H9 (cell line): ENCODE data around the gene TMC8. TPM values are rescaled to one million over a fixed set of nuclear protein-coding genes. Genes with fewer than 3 reads are reported as not detected.

Experiments
- DNase-seq: peaks from one replicate; pipeline ENCODE4 v3.0.0-alpha.2; 2017
- H2AFZ ChIP-seq: one replicate; pipeline ENCODE4 v1.6.1; 2013; ENCODE audit warnings: mild to moderate bottlenecking, low read length, control low read depth, moderate library complexity
- H2AK5ac ChIP-seq: 2 replicates; pipeline ENCODE4 v1.6.1; 2013; ENCODE audit warnings: low read length, control low read depth, mixed read lengths; ENCODE audit not compliant: insufficient read length
- H2BK120ac ChIP-seq: one replicate; pipeline ENCODE4 v1.6.1; 2013; ENCODE audit warnings: low read depth, mild to moderate bottlenecking, low read length, control low read depth, inconsistent platforms; ENCODE audit not compliant: poor library complexity, severe bottlenecking
- H2BK12ac ChIP-seq: 2 replicates; pipeline ENCODE4 v1.6.1; 2013; ENCODE audit warnings: low read length, control low read depth, mixed read lengths, low read depth; ENCODE audit not compliant: insufficient read length
- H2BK15ac ChIP-seq: 2 replicates; pipeline ENCODE4 v1.6.1; 2013; ENCODE audit warnings: low read depth, low read length, control low read depth
- H2BK20ac ChIP-seq: one replicate; pipeline ENCODE4 v1.6.1; 2013; ENCODE audit warnings: low read depth, mild to moderate bottlenecking, low read length, control low read depth, inconsistent platforms; ENCODE audit not compliant: poor library complexity, severe bottlenecking
- H2BK5ac ChIP-seq: 2 replicates; pipeline ENCODE4 v1.6.1; 2013; ENCODE audit warnings: low read length, control low read depth, mixed read lengths; ENCODE audit not compliant: insufficient read length
- H3K14ac ChIP-seq: 2 replicates; pipeline ENCODE4 v1.6.1; 2013; ENCODE audit warnings: low read length, control low read depth; ENCODE audit not compliant: insufficient read depth
- H3K18ac ChIP-seq: 2 replicates; pipeline ENCODE4 v1.6.1; 2013; ENCODE audit warnings: low read depth, mild to moderate bottlenecking, mixed read lengths, low read length, control low read depth; ENCODE audit not compliant: insufficient read length
- H3K23ac ChIP-seq: 2 replicates; pipeline ENCODE4 v1.6.1; 2013; ENCODE audit warnings: low read length, control low read depth, mixed read lengths, low read depth; ENCODE audit not compliant: insufficient read length
- H3K23me2 ChIP-seq: 2 replicates; pipeline ENCODE4 v1.6.1; 2013; ENCODE audit warnings: low read depth, mild to moderate bottlenecking, mixed read lengths, low read length, control low read depth; ENCODE audit not compliant: insufficient read length, poor library complexity, severe bottlenecking
- H3K27ac ChIP-seq: 2 replicates; pipeline ENCODE4 v1.5.1; 2013; ENCODE audit warnings: low read length, control low read depth, mixed read lengths, low read depth; ENCODE audit not compliant: insufficient read length
- H3K27me3 ChIP-seq: 2 replicates; pipeline ENCODE4 v1.6.1; 2013; ENCODE audit warnings: low read length, control low read depth, inconsistent platforms; ENCODE audit not compliant: insufficient read depth
- H3K4ac ChIP-seq: 2 replicates; pipeline ENCODE4 v1.6.1; 2013; ENCODE audit warnings: low read depth, mild to moderate bottlenecking, control low read depth, inconsistent platforms, low read length, moderate library complexity
- H3K4me1 ChIP-seq: 2 replicates; pipeline ENCODE4 v1.6.1; 2013; ENCODE audit warnings: low read length, control low read depth, inconsistent platforms; ENCODE audit not compliant: insufficient read depth
- H3K4me2 ChIP-seq: 2 replicates; pipeline ENCODE4 v1.6.1; 2013; ENCODE audit warnings: low read length, control low read depth, mixed read lengths; ENCODE audit not compliant: insufficient read length, insufficient read depth
- H3K56ac ChIP-seq: 2 replicates; pipeline ENCODE4 v1.6.1; 2013; ENCODE audit warnings: low read depth, mild to moderate bottlenecking, mixed read lengths, low read length, control low read depth; ENCODE audit not compliant: insufficient read length
- H3K79me1 ChIP-seq: 2 replicates; pipeline ENCODE4 v1.6.1; 2013; ENCODE audit warnings: low read depth, mild to moderate bottlenecking, moderate library complexity, low read length, control low read depth, inconsistent platforms; ENCODE audit not compliant: insufficient read depth, poor library complexity, severe bottlenecking
- H3K79me2 ChIP-seq: 2 replicates; pipeline ENCODE4 v1.6.1; 2013; ENCODE audit warnings: low read length, control low read depth, inconsistent platforms; ENCODE audit not compliant: insufficient read depth
- H3K9ac ChIP-seq: 2 replicates; pipeline ENCODE4 v1.6.1; 2013; ENCODE audit warnings: low read length, control low read depth, mixed read lengths; ENCODE audit not compliant: insufficient read length; ENCODE audit errors: extremely low read depth
- H3K9me3 ChIP-seq: one replicate; pipeline ENCODE4 v1.6.1; 2013; ENCODE audit warnings: low read depth, low read length, inconsistent platforms; ENCODE audit not compliant: control insufficient read depth
- H3T11ph ChIP-seq: one replicate; pipeline ENCODE4 v1.6.1; 2013; ENCODE audit warnings: mild to moderate bottlenecking, low read length, control low read depth, inconsistent platforms
- H4K20me1 ChIP-seq: one replicate; pipeline ENCODE4 v1.6.1; 2013; ENCODE audit not compliant: control insufficient read depth, insufficient read length, insufficient read depth
- H4K5ac ChIP-seq: 2 replicates; pipeline ENCODE4 v1.6.1; 2013; ENCODE audit warnings: low read depth, mild to moderate bottlenecking, mixed read lengths, low read length, control low read depth; ENCODE audit not compliant: insufficient read length
- H4K8ac ChIP-seq: replicated peaks from 2 replicates; pipeline ENCODE4 v1.6.1; 2013; ENCODE audit warnings: low read length, control low read depth, mixed read lengths, low read depth; ENCODE audit not compliant: insufficient read length
- H4K91ac ChIP-seq: 2 replicates; pipeline ENCODE4 v1.6.1; 2013; ENCODE audit warnings: low read depth, mild to moderate bottlenecking, moderate library complexity, mixed read lengths, low read length, control low read depth; ENCODE audit not compliant: insufficient read length
- H3K27ac Mint-ChIP-seq, 3 experiments: 2 replicates in 2 of 3; 3 replicates in 1 of 3; pipeline ENCODE4 v1.8.0; 2020 to 2021; ENCODE audit warnings: mixed read lengths in 3 of 3, mild to moderate bottlenecking in 1 of 3, moderate library complexity in 1 of 3
- H3K27me3 Mint-ChIP-seq: 2 replicates; pipeline ENCODE4 v1.8.0; 2021; ENCODE audit warnings: low read depth, mild to moderate bottlenecking, moderate library complexity, mixed read lengths
- H3K36me3 Mint-ChIP-seq, 3 experiments: 2 replicates in 2 of 3; 3 replicates in 1 of 3; pipeline ENCODE4 v1.8.0; 2020 to 2021; ENCODE audit warnings: low read depth in 3 of 3, mixed read lengths in 3 of 3; ENCODE audit not compliant: insufficient read depth in 1 of 3
- H3K4me1 Mint-ChIP-seq, 2 experiments: 2 replicates each; pipeline ENCODE4 v1.8.0; 2020; ENCODE audit warnings: mixed read lengths in 2 of 2
- H3K4me3 Mint-ChIP-seq, 2 experiments: 2 replicates in 1 of 2; 3 replicates in 1 of 2; pipeline ENCODE4 v1.8.0; 2020 to 2021; ENCODE audit warnings: mild to moderate bottlenecking in 2 of 2, mixed read lengths in 2 of 2, moderate library complexity in 1 of 2
- H3K9me3 Mint-ChIP-seq, 2 experiments: 2 replicates in 1 of 2; 3 replicates in 1 of 2; pipeline ENCODE4 v1.8.0; 2020; ENCODE audit warnings: mild to moderate bottlenecking in 2 of 2, mixed read lengths in 2 of 2, moderate library complexity in 1 of 2
- WGBS: extraction: QIAGEN DNeasy Blood & Tissue Kit; methylation state at CpG from one replicate; pipeline ENCODE4 v1.1.7; 2013; ENCODE audit warnings: missing lambda C conversion rate, low lambda C conversion rate, mixed read lengths; ENCODE audit not compliant: insufficient read length; ENCODE audit errors: extremely low coverage; 5-methylcytosine and 5-hydroxymethylcytosine counted together
- total RNA-seq: library from RNA; stranded (reverse); gene quantifications from 2 replicates; pipeline ENCODE4 v1.2.1, GENCODE V29; 2021
- TF ChIP-seq, protein P1 (sequence below): fragments of 200-600 bp; sonication (generic); conservative IDR thresholded peaks from 3 replicates; pipeline ENCODE4 v1.8.0; 2021; ENCODE audit warnings: antibody characterized with exemption, mild to moderate bottlenecking

The TMC8 gene
- total RNA-seq, 1 experiment from 2014 or later, result 1.0 TPM

GRCh38 chr17:78092794-78093324, 37.7 kb upstream of the TMC8 start:
- Histone ChIP-seq H2BK12ac (no peak overlapping the region), H4K8ac (no peak overlapping the region), H3K9ac (no peak overlapping the region), H3K4me2 (no peak overlapping the region), H2BK20ac (no peak overlapping the region), H3T11ph (no peak overlapping the region), H4K20me1 (no peaks in the 10 kb centered on the region), H3K79me2 (no peaks in the 10 kb centered on the region), H3K4ac (no peak overlapping the region), H3K27me3 (no peaks in the 10 kb centered on the region), H2BK120ac (no peak overlapping the region), H2BK15ac (no peak overlapping the region), H3K14ac (no peak overlapping the region), H3K27ac (no peak overlapping the region), H4K91ac (no peak overlapping the region), H2AK5ac (no peak overlapping the region), H3K4me1 (no peaks in the 10 kb centered on the region), H3K56ac (no peak overlapping the region), H3K18ac (no peak overlapping the region), H3K79me1 (no peaks in the 10 kb centered on the region), H2BK5ac (no peak overlapping the region), H2AFZ (no peak overlapping the region), H3K23ac (no peak overlapping the region), H3K9me3 (no peaks in the 10 kb centered on the region), H3K23me2 (no peaks in the 10 kb centered on the region), H4K5ac (no peak overlapping the region)
- no peak for DNase-seq
- Mint-ChIP-seq H3K4me3 (no peak overlapping the region), H3K27me3 (no peaks in the 10 kb centered on the region), H3K9me3 (no peaks in the 10 kb centered on the region; a peak in 1 of 5 replicates), H3K27ac (no peak overlapping the region), H3K4me1 (no peaks in the 10 kb centered on the region), H3K36me3 (peaks cover 47 to 85% (median 70%) of the 10 kb centered on the region in 3 experiments)
- WGBS, result no CpG with 5 or more reads among the region's 6 CpGs
- TF ChIP-seq, protein P1, sequence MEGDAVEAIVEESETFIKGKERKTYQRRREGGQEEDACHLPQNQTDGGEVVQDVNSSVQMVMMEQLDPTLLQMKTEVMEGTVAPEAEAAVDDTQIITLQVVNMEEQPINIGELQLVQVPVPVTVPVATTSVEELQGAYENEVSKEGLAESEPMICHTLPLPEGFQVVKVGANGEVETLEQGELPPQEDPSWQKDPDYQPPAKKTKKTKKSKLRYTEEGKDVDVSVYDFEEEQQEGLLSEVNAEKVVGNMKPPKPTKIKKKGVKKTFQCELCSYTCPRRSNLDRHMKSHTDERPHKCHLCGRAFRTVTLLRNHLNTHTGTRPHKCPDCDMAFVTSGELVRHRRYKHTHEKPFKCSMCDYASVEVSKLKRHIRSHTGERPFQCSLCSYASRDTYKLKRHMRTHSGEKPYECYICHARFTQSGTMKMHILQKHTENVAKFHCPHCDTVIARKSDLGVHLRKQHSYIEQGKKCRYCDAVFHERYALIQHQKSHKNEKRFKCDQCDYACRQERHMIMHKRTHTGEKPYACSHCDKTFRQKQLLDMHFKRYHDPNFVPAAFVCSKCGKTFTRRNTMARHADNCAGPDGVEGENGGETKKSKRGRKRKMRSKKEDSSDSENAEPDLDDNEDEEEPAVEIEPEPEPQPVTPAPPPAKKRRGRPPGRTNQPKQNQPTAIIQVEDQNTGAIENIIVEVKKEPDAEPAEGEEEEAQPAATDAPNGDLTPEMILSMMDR, result no peak
